GM10847 (cell line): ENCODE data around the gene SRBD1.

ENCODE experiments used
- POLR2A ChIP-seq: IDR thresholded peaks from 2 replicates; pipeline ENCODE4 v1.6.1; 2011; ENCODE audit not compliant: insufficient read length; ENCODE audit errors: extremely low read depth

The SRBD1 gene

GRCh38 chr2:45448217-45448616 is 162.8 kb downstream of the SRBD1 start:
- no peak for TF ChIP-seq POLR2A

DNA sequence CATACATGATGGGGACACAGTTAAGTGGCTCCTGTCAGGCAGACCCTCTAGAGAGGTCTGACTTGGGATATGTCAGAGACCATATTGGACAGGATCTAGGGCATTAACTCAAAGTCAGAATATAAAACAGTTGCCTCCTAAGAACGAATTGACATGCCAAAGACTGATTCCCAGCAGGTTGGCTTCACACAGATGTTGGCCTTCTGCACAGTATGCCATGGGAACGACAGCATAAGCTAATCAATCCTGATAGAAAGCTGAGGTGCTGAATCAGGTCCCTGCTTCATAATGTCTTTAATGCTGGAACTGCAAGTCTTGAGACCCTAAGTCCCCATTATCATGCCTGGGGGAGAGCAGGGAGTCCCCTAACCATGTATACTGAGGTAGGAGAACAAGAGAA is 165.1 kb downstream of the SRBD1 start:
- no peak for TF ChIP-seq POLR2A

GRCh38 chr2:45445037-45445436 is 166.0 kb downstream of the SRBD1 start:
- TF ChIP-seq POLR2A: no peak

DNA sequence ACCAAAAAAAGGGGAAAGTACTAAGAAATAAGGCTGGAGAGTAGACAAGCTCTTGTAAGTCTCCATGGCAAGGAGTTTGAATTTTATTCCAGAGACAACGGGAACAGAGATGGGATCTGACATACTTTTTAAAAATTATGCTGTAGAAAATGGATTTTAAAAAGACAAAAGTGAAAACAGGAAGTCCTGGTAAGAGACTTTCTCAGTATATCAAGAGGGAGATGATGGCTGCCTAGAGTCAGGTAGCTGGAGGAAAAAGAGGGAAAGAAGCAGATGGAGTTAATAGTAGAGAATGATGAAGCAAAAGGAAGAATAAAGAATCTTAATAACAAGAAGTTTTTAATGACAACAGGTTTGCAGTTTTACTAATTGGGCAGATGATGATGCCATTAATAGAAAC is 168.1 kb downstream of the SRBD1 start:
- TF ChIP-seq POLR2A: no peak

DNA sequence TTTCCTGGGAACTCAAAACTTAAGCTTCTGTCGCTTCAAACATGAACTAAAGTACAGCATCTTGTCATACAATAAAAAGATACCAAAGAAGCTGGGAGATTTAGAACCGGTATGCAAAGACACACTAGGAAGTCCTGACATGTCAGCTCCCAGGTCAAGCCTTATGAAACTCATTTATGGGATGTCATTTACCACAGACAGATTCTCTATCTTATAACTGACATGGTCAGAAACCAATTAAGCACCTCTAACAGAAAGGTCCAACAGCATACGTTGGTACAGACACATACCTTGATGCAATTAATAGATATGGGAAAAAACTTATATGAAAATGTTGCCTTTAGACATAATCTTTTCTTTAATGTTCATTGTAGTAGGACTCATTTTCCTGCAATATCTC is 169.0 kb downstream of the SRBD1 start:
- no peak for TF ChIP-seq POLR2A

GRCh38 chr2:45441571-45441970 is 169.5 kb downstream of the SRBD1 start:
- no peak for TF ChIP-seq POLR2A

GRCh38 chr2:45439788-45440773 is 171.0 kb downstream of the SRBD1 start:
- no peak for TF ChIP-seq POLR2A

DNA sequence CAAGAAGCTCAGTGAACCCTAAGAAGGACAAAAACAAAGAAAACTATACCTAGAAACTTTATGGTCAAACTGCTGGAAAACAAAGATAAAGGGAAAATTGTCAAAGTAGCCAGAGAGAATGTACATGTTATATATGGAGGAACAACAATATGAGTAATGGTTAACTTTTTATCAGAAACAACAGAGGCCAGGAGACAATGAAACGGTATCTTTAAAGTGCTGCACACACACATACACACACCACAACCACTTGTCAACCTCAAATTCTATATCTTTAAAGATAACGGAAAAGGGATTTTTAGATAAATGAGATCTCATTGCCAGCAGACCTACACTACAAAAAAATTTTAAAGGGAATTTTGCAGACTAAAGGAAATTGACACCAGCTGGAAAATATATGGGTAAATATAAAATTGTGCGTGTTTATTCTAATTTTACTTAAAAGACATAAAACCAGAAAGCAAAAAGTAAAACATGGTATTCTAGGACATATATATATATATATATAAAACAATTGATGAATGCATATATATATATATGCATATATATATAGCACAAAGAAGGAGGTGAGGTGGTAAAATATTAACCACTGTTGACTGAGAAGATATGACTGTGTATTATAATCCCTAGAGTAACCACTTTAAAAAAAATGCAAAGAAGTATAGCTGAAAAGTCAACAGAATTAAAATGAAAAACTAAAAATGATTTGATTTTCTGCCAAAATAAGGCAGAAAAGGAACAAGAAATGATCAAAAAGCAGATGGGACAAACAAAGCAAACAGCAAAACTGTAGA is 172.0 kb downstream of the SRBD1 start:
- no peak for TF ChIP-seq POLR2A

DNA sequence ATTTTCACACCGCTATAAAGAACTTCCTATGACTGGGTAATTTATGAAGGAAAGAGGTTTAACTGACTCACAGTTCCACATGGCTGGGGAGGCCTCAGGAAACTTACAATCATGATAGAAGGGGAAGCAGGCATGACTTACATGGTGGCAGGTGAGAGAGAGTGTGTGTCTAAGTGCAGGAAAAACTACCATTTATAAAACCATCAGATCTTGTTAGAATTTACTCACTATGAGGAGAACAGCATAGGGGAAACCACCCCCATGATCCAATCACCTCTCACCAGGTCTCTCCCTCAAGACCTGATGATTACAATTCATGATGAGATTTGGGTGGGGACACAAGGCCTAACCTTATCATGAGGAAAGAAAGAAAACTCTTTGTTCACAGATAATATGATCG is 174.6 kb downstream of the SRBD1 start:
- TF ChIP-seq POLR2A: no peak

DNA sequence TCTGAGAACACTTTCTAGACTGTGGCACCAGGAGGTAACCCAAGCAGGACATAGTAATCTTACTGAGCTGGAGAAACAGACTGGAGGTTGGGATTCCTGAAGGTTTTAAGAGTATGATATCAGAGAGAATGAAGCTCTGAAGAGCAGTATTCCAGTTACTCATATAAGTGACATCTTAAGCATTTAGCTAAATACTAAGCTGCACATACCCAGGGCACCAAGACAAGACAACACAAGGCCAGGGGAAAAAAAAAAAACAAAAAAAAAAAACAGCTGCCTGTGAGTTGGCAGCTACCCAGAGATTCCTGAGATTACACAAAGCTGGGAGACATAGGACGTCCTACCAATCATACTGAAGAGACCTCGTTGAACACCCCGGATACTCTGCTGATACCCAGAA is 175.8 kb downstream of the SRBD1 start:
- TF ChIP-seq POLR2A: no peak

DNA sequence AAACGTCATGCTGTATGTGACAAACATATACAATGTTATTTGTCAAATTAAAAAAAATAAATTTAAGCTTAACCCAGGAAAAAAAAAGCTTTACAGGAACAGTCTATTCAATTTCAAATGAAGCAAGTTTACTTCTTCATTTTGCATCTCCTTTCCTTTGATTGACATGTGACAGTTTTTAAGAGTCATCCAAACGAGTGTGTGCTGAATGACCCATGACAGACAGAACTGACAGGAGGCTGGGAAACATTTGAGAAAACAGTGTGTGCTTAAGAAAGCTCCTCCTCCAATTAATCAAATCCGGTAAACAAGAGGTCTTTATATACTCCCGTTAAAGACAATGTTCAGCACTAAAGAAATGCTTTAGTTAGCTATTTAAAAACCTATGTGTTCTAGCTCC is 177.7 kb downstream of the SRBD1 start:
- no peak for TF ChIP-seq POLR2A

DNA sequence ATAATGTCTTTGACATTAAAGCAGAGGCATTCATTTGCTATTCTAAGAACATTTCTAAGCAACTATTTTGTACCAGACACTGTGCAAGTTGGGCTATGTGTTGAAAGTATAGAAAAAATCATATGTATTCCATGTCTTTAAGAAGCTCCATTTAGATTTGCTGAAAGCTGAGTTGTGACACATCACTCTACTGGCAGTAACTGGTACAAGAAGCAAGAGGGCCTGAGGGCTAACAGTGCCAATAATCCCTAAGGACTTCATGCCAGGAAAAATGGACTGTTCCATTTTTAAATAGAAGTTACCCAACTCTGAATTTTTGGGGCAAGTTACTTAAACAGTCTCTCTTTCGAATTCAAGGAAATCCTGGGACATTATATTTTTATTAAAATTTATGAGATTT is 178.7 kb downstream of the SRBD1 start:
- no peak for TF ChIP-seq POLR2A

- no peak for TF ChIP-seq POLR2A
These were observed 188.1 kb downstream of the SRBD1 start for GRCh38 chr2:45422921-45423320.

- TF ChIP-seq POLR2A: no peak
These were observed 192.5 kb downstream of the SRBD1 start for GRCh38 chr2:45418532-45418931.

DNA sequence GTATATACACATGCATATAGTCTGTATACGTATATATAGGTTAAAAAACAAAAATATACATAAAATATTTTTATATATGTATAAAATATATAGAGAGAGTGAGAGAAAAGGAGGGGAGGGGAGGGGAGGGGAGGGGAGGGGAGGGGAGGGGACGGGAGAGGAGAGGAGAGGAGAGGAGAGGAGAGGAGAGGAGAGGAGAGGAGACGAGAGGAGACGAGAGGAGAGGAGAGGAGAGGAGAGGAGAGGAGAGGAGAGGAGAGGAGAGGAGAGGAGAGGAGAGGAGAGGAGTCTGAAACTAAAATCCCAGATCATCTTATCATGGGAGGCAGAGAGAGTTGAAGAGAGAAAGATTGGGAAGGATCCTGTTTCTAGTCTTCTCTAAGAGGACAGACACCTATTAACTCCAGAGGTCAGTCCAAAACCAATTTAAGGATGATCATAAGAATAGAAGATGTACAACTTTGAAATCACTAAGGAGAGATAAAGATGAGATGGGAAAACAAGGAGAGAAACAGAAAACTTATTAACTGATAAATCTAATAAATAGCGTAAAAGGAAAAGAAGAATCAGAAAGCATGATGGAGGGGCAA is 195.4 kb downstream of the SRBD1 start:
- no peak for TF ChIP-seq POLR2A
